ENCODE data around the gene IQCM. TPM values are rescaled to one million over a fixed set of nuclear protein-coding genes. Genes with fewer than 3 reads are reported as not detected.

IQCM gene
- total RNA-seq, 6 experiments from 2014 or later, result not detected

DNA sequence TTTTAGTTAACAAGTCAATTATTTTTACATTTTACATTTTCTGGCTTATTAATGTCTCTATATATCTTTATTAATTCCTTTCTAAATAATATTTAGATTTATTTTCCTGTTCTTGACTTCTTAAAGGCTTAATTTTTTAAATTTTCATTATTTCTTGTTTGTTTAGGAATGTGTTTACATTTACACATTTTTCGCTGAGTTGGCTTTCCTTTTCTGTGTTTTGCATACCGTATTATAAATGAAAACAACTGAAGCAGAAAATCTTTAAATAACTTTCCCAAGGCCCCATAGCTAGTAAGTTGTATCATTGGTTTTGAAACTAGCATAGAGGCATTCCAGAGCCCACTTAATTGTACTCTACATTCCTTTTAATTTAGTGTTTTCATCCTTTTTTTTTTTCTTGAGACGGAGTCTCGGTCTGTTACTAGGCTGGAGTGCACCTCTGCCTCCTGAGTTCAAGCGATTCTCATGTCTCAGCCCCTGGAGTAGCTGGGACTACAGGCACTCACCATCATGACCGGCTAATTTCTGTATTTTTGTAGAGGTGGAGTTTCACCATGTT lies 261.6 kb downstream of the IQCM start:
- Histone ChIP-seq H3K27me3 (no peaks in the 10 kb centered on the region), H3K4me1 (no peaks in the 10 kb centered on the region), H3K9me3 (no peaks in the 10 kb centered on the region), H3K4me3 (no peak overlapping the region), H3K27ac (no peak overlapping the region), H3K36me3 (no peaks in the 10 kb centered on the region)
- TF ChIP-seq POLR2A (IDR thresholded peaks at IDR 0.05), result no peak
- TF ChIP-seq, protein P1, sequence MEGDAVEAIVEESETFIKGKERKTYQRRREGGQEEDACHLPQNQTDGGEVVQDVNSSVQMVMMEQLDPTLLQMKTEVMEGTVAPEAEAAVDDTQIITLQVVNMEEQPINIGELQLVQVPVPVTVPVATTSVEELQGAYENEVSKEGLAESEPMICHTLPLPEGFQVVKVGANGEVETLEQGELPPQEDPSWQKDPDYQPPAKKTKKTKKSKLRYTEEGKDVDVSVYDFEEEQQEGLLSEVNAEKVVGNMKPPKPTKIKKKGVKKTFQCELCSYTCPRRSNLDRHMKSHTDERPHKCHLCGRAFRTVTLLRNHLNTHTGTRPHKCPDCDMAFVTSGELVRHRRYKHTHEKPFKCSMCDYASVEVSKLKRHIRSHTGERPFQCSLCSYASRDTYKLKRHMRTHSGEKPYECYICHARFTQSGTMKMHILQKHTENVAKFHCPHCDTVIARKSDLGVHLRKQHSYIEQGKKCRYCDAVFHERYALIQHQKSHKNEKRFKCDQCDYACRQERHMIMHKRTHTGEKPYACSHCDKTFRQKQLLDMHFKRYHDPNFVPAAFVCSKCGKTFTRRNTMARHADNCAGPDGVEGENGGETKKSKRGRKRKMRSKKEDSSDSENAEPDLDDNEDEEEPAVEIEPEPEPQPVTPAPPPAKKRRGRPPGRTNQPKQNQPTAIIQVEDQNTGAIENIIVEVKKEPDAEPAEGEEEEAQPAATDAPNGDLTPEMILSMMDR (IDR thresholded peaks at IDR 0.05), result no peak
- intact Hi-C loops (cut with DNase I), result no loop called here
- DNase-seq, result no peak
- ATAC-seq, result no peak
- WGBS (ENCODE audit: insufficient coverage, low coverage, low lambda C conversion rate, missing lambda C conversion rate), result 63% methylated on average over 5 of the region's 6 CpGs

DNA sequence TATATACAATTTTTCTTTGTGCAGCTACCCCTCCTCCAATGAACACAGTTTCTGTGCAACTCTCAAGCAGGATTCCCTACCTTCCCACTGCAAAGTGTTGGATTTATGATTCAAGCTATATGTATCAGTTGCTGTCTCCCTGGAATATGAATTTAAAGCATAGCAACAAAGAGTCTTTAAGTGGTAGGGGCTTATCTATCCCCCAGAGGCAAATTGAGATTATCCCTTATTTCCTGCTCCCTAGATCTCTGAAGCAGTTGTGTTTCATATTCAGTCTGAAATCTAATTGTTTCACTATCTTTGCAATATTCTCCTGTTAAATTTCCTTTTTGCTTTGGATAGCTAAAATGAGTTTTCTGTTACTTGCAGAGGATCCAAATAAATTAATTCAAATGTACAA lies 263.0 kb downstream of the IQCM start:
- Histone ChIP-seq H3K4me3 (no peak overlapping the region), H3K36me3 (no peaks in the 10 kb centered on the region), H3K4me1 (no peaks in the 10 kb centered on the region), H3K27me3 (no peaks in the 10 kb centered on the region), H3K27ac (no peak overlapping the region), H3K9me3 (no peaks in the 10 kb centered on the region)
- intact Hi-C loops (cut with DNase I), result no loop called here
- DNase-seq (no peak), ATAC-seq (no peak)
- TF ChIP-seq POLR2A (IDR thresholded peaks at IDR 0.05), result no peak
- TF ChIP-seq, protein P1 (IDR thresholded peaks at IDR 0.05), result no peak

DNA sequence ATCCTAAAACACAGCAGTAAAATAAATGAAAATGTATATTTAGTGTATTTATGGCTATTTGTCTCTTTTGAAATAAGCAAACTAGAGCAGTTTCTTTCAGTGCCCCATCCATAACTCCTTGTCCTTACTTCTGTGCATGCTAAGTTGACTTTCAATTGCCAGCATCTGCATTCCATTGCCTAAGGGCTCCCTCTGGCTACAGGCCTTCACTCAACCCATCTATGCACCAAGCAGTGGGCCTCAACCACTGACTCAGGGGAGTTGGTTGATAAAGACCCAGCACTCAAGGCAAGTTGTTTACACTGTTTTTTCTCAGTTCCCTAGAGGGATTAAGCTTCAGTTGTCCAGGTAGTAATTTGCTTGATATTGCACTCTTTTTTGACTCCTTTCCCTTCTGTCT lies 265.7 kb downstream of the IQCM start:
- no peaks in the 10 kb centered on the region for H3K9me3 ChIP-seq
- H3K36me3 ChIP-seq, result no peaks in the 10 kb centered on the region
- DNase-seq, result peak in 2 of 3 donors; percentile 24 to 50
- ATAC-seq, result peak; percentile 86 to 93 (median 90)
- intact Hi-C loops (cut with DNase I), result no loop called here
- no peak for TF ChIP-seq POLR2A (IDR thresholded peaks at IDR 0.05)
- TF ChIP-seq, protein P1 (IDR thresholded peaks at IDR 0.05), result peak; percentile 45 to 70 (median 56)
- no peaks in the 10 kb centered on the region for H3K27me3 ChIP-seq
- H3K4me1 ChIP-seq, result no peaks in the 10 kb centered on the region
- H3K27ac ChIP-seq, result no peak overlapping the region
- H3K4me3 ChIP-seq, result no peak overlapping the region

DNA sequence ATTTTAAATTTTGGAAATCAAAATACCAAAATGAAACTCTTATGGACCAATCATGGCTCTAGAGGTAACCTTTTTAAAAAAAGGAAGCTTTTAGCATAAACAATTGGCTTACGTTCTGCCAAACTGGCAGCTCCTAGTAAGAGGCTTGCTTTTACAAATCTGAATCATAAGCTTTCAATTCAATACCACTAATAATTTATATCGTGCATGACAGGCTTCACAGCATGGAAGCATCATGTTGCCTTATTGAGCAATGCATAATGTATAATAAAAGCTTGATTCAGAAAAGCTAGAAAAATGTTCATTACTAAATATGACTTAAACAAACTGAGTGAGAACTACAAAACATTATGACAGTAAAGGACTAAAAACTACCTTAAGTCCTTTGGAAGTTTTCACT lies 280.9 kb downstream of the IQCM start:
- intact Hi-C loops (cut with DNase I), result no loop called here
- TF ChIP-seq POLR2A (IDR thresholded peaks at IDR 0.05), result no peak
- Histone ChIP-seq H3K27ac (no peak overlapping the region), H3K4me3 (no peak overlapping the region), H3K4me1 (no peaks in the 10 kb centered on the region), H3K36me3 (no peaks in the 10 kb centered on the region), H3K9me3 (no peaks in the 10 kb centered on the region), H3K27me3 (no peaks in the 10 kb centered on the region)
- ATAC-seq, result no peak
- WGBS (ENCODE audit: insufficient coverage, low coverage, low lambda C conversion rate, missing lambda C conversion rate), result 78% methylated on average over 2 of the region's 2 CpGs
- no peak for DNase-seq

DNA sequence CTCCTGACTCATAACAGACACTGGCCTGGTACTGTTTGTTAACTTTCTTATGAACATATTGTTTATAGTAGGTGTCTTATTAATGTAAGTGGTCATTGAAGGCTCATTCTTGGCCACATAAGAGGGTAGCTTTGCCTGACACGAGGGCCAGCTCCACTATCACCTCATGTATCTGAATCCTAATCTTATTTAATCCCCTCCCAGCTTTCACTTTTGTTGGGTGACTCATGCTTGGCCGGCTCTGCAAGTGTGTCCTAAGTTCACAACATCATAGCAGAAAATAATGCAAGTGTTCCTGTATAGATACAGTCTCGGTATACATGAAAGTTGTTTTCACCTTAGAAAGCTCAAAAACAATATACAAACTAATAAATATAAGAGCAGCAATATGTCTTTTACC lies 283.8 kb downstream of the IQCM start:
- H3K27me3 ChIP-seq, result no peaks in the 10 kb centered on the region
- intact Hi-C loops (cut with DNase I), result no loop called here
- no peak overlapping the region for H3K4me3 ChIP-seq
- no peaks in the 10 kb centered on the region for H3K4me1 ChIP-seq
- no peaks in the 10 kb centered on the region for H3K36me3 ChIP-seq
- WGBS (ENCODE audit: insufficient coverage, low coverage, low lambda C conversion rate, missing lambda C conversion rate), result 48% methylated on average over 3 of the region's 3 CpGs
- no peak overlapping the region for H3K27ac ChIP-seq
- TF ChIP-seq, protein P1 (IDR thresholded peaks at IDR 0.05), result no peak
- TF ChIP-seq POLR2A (IDR thresholded peaks at IDR 0.05), result no peak
- ATAC-seq, result peak in 1 of 4 donors; percentile 78
- H3K9me3 ChIP-seq, result no peaks in the 10 kb centered on the region
- DNase-seq, result peak in 1 of 3 donors; percentile 25
